Measurements from ENCODE around the gene EXOSC3. TPM values are rescaled to one million over a fixed set of nuclear protein-coding genes. Genes with fewer than 3 reads are reported as not detected.

EXOSC3 gene
- total and polyA plus RNA-seq, 2 of the 13 experiments (the other 11 are each of a cell fraction or from before 2014, with no cell fraction given) = 17.5 to 68.7 TPM

- Histone ChIP-seq H3K79me2 (ENCODE audit: insufficient read depth, low read length) (no peaks in the 10 kb centered on the region), H3K4me2 (ENCODE audit: low read depth, low read length) (no peak overlapping the region), H3K36me3 (replicated peaks in 1 of 2; ENCODE audit: control insufficient read depth in 1 of 2, insufficient read depth in 2 of 2, low read length in 2 of 2) (no peaks in the 10 kb centered on the region), H3K9ac (ENCODE audit: insufficient read depth, low read depth, low read length) (no peak overlapping the region), H4K20me1 (ENCODE audit: insufficient read depth, low read length) (no peaks in the 10 kb centered on the region), H3K9me3 (ENCODE audit: low read length) (no peaks in the 10 kb centered on the region), H3K4me1 (ENCODE audit: insufficient read depth, low read length) (no peaks in the 10 kb centered on the region), H3K4me3 (replicated peaks in 1 of 3; ENCODE audit: insufficient read depth in 1 of 3, low read depth in 2 of 3, low read length in 3 of 3) (no peak overlapping the region), H2AFZ (ENCODE audit: low read length) (no peak overlapping the region), H3K27ac (ENCODE audit: extremely low read length, insufficient read depth, low read length) (no peak overlapping the region), H3K27me3 (ENCODE audit: control insufficient read depth in 1 of 2, insufficient read depth in 2 of 2, low read length in 2 of 2) (peaks cover 0 to 54% of the 10 kb centered on the region in 2 experiments; a peak in 3 of 5 replicates)
- BruUV-seq (replicated peaks) = no TSS peak
- CTCF ChIA-PET (ENCODE audit: low intra/inter-chr PET ratio, low total read pairs) = no interaction called here
- FAIRE-seq = no peak
- no peak for ATAC-seq
- DNase-seq (ENCODE audit: low spot score) = no peak
- in situ Hi-C loops (cut with HindIII; ENCODE audit: extremely low pct_ligation_motif_present, low pct_unique_long_range_greater_than_20kb) (loop anchor here (25.0 kb wide), 1 partner anchor 252 kb away; the partner anchor contains the start of gene POLR1E), intact Hi-C loops (cut with micrococcal nuclease; ENCODE audit: unreplicated experiment) (no loop called here)
- WGBS (ENCODE audit: low lambda C conversion rate) = 41% methylated on average over 4 of the region's 5 CpGs
- POLR2A ChIA-PET = no interaction called here
- no peak for TF ChIP-seq GTF2F1 (IDR thresholded peaks at IDR 0.05; ENCODE audit: low read length)
- TF ChIP-seq MLLT10 (CRISPR knock-in tag; IDR thresholded peaks at IDR 0.05) = no peak
- TF ChIP-seq ZNF496 (CRISPR knock-in tag; IDR thresholded peaks at IDR 0.05; ENCODE audit: insufficient replicate concordance) = no peak
- TF ChIP-seq PRPF4 (IDR thresholded peaks at IDR 0.05; ENCODE audit: low read depth, low read length, poor library complexity, severe bottlenecking) = no peak
- TF ChIP-seq IKZF1 (IDR thresholded peaks at IDR 0.05) = no peak
- no peak for TF ChIP-seq ZFP36 (IDR thresholded peaks at IDR 0.05; ENCODE audit: borderline replicate concordance, low read depth, low read length, partially characterized antibody)
- no peak for TF ChIP-seq PCBP1 (IDR thresholded peaks at IDR 0.05; ENCODE audit: borderline replicate concordance, low read depth, low read length)
- no peak for TF ChIP-seq KDM1A (CRISPR knock-in tag; IDR thresholded peaks at IDR 0.05)
- no peak for TF ChIP-seq ARID5B (CRISPR knock-in tag; IDR thresholded peaks at IDR 0.05)
- no peak for TF ChIP-seq ATF5 (CRISPR knock-in tag; IDR thresholded peaks at IDR 0.05; ENCODE audit: low read depth)
- no peak for TF ChIP-seq ZNF430 (CRISPR knock-in tag; IDR thresholded peaks at IDR 0.05)
- TF ChIP-seq ZMYM3 (CRISPR knock-in tag; IDR thresholded peaks at IDR 0.05) = no peak
- no peak for TF ChIP-seq ZNF225 (CRISPR knock-in tag; IDR thresholded peaks at IDR 0.05)
- no peak for TF ChIP-seq ZNF607 (CRISPR knock-in tag; IDR thresholded peaks at IDR 0.05; ENCODE audit: borderline replicate concordance)
- TF ChIP-seq KDM6A (CRISPR knock-in tag; IDR thresholded peaks at IDR 0.05; ENCODE audit: low read depth) = no peak
- TF ChIP-seq DPF2 (CRISPR knock-in tag; IDR thresholded peaks at IDR 0.05; ENCODE audit: borderline replicate concordance, low read depth) = no peak
- no peak for TF ChIP-seq JUNB (CRISPR knock-in tag; IDR thresholded peaks at IDR 0.05; ENCODE audit: borderline replicate concordance)
- TF ChIP-seq ZNF367 (CRISPR knock-in tag; IDR thresholded peaks at IDR 0.05; ENCODE audit: borderline replicate concordance) = no peak
- TF ChIP-seq TBX3 (IDR thresholded peaks at IDR 0.05; ENCODE audit: borderline replicate concordance) = no peak
Measured at GRCh38 chr9:37739222-37739621, 45.6 kb downstream of the EXOSC3 start.
